ENCODE measurements around the gene GPR162.

- TF ChIP-seq TAF1 (IDR thresholded peaks at IDR 0.05; ENCODE audit: borderline replicate concordance, insufficient read depth, low read length) (no peak), REST (IDR thresholded peaks at IDR 0.05; ENCODE audit: insufficient read depth in 1 of 2, low read depth in 2 of 2, low read length in 2 of 2) (no peak), SIN3A (IDR thresholded peaks at IDR 0.05; ENCODE audit: borderline replicate concordance, insufficient read depth, low read length) (no peak), POLR2AphosphoS5 (IDR thresholded peaks at IDR 0.05; ENCODE audit: low read depth, low read length) (no peak), FOXP2 (optimal IDR thresholded peaks at IDR 0.05; ENCODE audit: borderline replicate concordance, extremely low read depth, extremely low read length, insufficient read depth) (no peak)
These were observed 39.3 kb downstream of the GPR162 start for GRCh38 chr12:6860942-6861341.
